ENCODE results near the gene UBE2D1.

DNA sequence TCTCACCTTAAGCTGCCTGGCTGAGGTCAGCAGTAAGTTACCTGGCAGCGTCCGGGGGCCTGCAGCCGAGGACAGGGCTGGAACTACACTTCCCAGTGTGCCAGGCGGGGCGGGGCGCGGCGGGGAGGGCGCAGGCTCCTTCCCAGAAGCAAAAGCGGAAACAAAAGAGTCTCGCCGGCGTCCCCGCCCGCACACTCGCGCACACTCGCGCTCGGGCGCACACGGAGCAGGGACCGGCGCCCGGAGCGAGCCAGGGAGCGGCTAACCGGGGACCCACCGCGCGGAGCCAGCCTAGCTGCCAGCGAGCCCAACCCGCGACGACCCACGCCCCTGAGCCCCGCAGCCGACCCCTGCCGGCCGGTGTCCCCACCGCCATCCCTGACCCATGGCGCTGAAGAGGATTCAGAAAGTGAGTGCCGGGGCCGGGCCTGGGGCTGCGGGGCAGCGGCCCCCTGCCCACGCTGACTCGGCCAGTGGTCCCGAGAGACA, at the start of gene UBE2D1:
- TF ChIP-seq CTCF (IDR thresholded peaks at IDR 0.05; ENCODE audit: low read depth, low read length, poor library complexity, severe bottlenecking) (no peak), EZH2phosphoT487 (IDR thresholded peaks at IDR 0.05; ENCODE audit: borderline replicate concordance, low read length) (no peak)
